Measurements from ENCODE around the gene PKLR.
"Not testable (repeated sequence)": the region's sequence is repeated elsewhere in the genome, so short reads cannot be mapped to it uniquely, and the experiment has no call there.

The PKLR gene

DNA sequence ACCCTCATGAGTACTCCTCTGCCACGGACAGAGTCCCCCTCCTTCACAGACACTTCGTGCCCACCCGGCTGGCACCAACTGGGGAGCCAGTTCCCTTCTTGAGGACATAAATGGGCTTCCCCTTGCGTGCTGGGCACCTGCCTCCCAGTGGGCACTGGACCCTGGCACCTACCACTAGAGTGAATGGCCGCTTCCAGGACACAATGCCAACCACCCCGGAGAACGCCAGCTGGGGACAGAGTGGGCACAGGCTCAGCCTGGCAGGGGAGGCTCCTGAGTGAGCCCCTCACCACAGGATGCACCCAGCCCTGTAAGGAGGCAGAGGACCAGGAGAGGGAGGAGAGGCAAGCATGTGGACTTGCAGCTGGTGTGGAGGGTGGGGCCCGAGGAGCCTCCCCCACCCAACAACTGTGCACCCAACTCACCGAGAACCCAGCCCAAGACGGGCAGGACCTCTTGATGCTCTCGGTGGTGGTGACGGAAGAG, 47.0 kb downstream of the PKLR start:
- no peak for DNase-seq

DNA sequence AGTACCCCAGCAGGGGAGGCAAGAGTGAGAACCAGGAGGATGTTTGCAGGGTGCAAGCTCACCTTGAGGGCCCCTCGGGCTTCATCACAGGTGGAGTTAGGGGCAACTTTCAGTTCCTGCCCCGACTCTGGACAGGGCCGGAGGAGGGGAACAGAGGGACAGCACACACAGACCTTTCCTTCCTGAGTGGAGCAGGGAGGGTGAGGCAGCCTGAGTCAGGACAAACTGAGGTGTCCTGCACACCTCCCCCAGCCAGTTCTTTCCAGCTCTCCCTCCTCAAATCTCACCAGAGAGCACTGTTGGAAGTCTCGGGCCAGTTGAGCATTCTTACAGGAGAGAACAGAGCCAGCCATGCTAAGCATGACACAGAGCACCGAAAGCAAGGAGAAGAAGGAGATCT, 47.4 kb downstream of the PKLR start:
- DNase-seq: no peak

DNA sequence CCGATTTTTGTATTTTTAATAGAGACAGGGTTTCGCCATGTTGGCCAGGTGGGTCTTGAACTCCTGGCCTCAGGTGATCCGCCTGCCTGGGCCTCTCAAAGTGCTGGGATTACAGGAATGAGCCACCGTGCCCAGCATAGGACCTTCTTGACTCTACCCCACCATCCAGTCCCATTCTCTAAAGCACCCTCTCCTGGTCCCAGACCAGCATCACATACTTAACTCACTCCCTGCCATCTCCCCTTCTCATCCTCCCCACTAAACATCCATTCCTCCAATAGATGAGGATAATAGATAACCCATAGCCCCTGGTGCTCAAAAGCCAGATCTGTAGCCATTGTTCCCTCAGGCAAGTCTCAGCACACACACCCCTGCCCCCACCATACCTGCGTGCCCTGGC, 48.0 kb downstream of the PKLR start:
- DNase-seq: no peak

- no peak for DNase-seq
Measured at GRCh38 chr1:155251566-155251965, 49.7 kb downstream of the PKLR start.

DNA sequence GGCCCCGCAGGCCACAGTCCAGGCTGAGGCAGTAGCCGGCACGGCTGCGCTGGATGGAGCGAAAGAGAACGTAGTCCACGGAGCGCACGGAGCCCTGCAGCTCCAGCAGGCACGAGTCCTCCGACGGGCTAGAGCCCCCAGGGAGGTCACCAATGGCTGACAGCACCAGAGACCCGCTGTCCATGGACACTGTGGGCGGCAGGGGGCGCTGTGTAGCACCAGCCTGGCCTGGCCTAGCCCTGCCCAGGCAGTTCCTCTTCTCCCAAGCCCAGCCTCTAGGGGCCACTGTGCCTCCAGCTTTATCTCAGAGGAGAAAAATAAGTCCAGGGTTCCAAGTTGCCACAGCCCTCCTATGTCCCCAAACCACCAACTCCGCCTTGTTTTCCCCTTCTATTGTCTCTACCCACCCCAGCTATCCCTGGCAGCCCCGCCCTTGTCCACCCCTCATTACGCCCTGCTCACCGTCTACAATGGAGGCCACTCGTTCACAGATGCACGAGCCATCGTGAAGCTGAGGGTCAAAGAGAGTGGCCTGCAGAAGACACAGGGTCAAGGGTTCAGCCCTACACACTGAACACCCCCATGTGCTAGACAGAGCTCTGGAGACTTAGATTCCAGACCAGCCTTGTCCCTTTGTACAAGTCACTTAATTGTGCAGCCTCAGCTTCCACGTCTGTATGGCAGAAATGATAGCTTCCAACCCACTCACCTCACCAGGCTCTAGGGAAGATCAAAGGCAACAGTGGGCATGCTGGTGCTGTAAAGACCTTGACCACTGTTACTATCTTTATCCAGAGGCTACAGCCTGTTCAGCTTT, 50.4 kb downstream of the PKLR start:
- peak; percentile 87 for DNase-seq

GRCh38 chr1:155250246-155250632, 51.0 kb downstream of the PKLR start:
- DNase-seq: no peak

DNA sequence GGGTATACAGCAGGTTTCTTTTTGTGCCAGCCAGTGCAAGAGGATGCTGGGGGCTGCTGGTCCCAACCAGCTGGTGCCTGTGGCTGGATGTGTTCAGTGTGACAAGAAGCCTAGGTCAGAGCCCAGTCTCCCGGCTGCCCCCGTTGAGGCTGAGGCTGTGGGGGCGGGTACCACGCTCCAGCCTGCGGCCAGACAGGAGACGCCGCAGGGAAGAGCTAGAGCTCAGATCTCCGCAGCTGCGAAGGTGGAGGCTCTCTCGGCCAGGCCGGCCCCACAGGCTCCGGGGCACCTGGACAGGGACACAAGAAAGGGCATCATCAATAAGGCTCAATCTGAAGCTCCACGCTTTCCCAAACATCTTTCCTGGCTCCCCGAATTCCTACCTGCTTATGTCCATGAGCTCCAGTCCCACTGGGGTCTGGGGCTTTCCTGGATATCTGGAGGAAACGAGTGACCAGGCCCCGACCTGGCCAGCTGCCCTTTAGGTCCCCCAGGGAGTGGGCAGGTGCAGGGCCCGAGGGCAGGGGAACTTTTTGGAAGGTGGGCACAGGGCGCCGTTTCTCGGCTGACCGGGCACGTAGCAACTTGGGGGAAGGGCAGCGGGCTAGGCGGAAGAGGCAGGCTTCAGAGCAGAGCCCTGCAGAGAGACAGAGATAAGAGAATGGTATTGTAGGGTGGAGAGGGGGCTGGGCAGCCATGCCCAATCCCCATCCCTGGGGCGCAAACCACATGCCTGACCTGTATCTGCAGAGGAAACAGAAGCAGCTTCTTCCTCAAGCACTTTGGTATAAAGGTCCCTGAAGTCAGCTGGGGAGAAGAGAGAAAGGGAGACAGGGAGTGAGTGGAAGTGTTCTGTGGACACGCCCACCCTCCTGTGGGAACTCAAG, 53.3 kb downstream of the PKLR start:
- no peak for DNase-seq

DNA sequence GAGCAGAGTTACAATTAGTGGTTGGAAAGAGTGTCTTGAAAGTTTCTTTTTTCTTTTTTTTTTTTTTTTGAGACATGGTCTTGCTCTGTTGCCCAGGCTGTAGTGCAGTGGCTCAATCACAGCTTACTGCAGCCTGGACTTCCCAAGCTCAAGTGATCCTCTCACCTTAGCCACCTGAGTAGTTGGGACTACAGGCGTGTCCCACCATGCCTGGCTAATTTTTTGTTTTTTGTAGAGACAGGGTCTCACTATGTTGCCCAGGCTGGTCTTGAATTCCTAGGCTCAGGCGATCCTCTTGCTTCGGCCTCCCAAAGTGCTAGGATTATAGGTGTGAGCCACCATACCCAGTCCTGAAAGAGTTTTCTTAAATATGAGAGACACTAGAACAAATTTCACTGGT, 54.4 kb downstream of the PKLR start:
- not testable (repeated sequence) for DNase-seq

- DNase-seq: no peak
Measured at GRCh38 chr1:155245163-155245524, 56.1 kb downstream of the PKLR start.

- DNase-seq: peak; percentile 99
Measured at GRCh38 chr1:155244368-155245162, 56.7 kb downstream of the PKLR start.

GRCh38 chr1:155242805-155243358, 58.4 kb downstream of the PKLR start:
- DNase-seq: no peak

DNA sequence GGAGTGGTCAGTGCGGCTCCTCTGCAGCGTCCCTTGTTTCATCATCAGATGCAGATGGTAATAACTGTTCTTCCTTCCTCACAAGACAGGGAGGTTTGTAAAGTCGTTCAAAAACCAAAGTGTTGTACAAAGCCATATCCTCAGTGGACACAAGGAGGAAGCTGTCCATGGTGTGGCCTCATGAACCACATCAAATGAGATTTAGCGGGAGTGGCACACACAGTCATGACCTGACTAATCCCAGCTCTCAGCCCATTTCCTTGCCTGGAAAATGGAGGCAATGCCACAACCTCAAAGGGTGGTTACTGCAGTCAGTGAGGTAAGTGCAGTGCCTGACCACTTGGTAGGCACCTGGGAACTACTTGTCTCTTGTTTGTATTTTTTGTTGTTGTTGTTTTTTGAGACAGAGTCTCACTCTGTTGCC, 59.4 kb downstream of the PKLR start:
- DNase-seq: no peak

DNA sequence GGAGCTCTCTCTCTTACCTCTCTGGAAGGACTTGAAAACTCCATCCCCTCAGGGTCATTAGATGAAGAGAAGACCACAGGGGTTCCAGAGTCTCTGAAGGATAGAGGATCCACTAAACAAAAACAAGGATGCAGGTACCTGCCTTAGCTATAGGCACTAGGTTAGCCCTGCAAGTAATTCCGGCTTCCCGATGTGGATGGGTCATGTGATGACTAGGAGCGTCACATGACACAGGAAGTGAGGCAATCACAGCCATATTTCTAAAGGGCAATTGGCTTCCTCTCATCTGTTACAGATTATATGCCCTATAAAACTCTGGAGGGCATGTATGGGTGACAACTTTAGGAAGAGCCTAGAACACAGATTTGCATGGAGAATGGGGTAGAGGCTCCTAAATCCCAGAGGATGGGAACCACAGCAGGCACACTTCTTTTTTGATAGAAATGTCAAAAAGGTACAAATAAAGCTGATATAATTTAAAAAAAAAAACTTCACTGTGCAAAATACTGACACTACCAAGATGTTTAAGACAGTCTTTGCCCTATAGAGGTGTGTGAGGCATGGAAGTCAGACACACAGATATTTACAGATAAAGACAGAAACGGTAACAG, 60.1 kb downstream of the PKLR start:
- peak; percentile 55 for DNase-seq

All from NK-92 treated with Interleukin-12 subunit alpha and Interleukin-12 subunit beta, amount 100 ng/mL, for 24 hours (cell line).